CD14-positive monocyte (primary cell): ENCODE data around the gene BTBD7. TPM values are rescaled to one million over a fixed set of nuclear protein-coding genes. Genes with fewer than 3 reads are reported as not detected.

Experiments used
- DNase-seq, 3 donors: peaks; one replicate each; pipeline ENCODE4 v3.0.0-alpha.2; 2011 to 2022
- H2AFZ ChIP-seq: 2 replicates; pipeline ENCODE4 v1.6.0; 2012; ENCODE audit warnings: mild to moderate bottlenecking, low read depth, low read length, inconsistent platforms; ENCODE audit not compliant: insufficient read depth, poor library complexity, severe bottlenecking
- H3K27ac ChIP-seq, 2 donors: 1 replicate in 1 of 2; 2 replicates in 1 of 2; pipeline ENCODE4 v1.5.1; 2012 to 2013; ENCODE audit warnings: low read length in 2 of 2, control low read depth in 1 of 2, inconsistent platforms in 1 of 2, low read depth in 1 of 2, mild to moderate bottlenecking in 1 of 2
- H3K27me3 ChIP-seq, 2 donors: one replicate each; pipeline versions ENCODE4 v1.6.0 to v1.6.1; 2011 to 2013; ENCODE audit warnings: low read length in 2 of 2; ENCODE audit not compliant: control insufficient read depth in 2 of 2, insufficient read depth in 2 of 2
- H3K36me3 ChIP-seq, 2 donors: replicated peaks in 1 of 2; 1 replicate in 1 of 2; 2 replicates in 1 of 2; pipeline versions ENCODE4 v1.5.1 to v1.6.1; 2012 to 2013; ENCODE audit warnings: low read length in 2 of 2, control low read depth in 1 of 2, inconsistent platforms in 1 of 2, mild to moderate bottlenecking in 1 of 2; ENCODE audit not compliant: insufficient read depth in 2 of 2, control insufficient read depth in 1 of 2
- H3K4me1 ChIP-seq, 2 donors: 1 replicate in 1 of 2; 2 replicates in 1 of 2; pipeline versions ENCODE4 v1.5.1 to v1.6.1; 2012 to 2013; ENCODE audit warnings: low read length in 2 of 2, control low read depth in 1 of 2, inconsistent platforms in 1 of 2, mild to moderate bottlenecking in 1 of 2, moderate library complexity in 1 of 2; ENCODE audit not compliant: insufficient read depth in 2 of 2, control insufficient read depth in 1 of 2
- H3K4me2 ChIP-seq: replicated peaks from 2 replicates; pipeline ENCODE3; 2012; ENCODE audit warnings: low read length, moderate library complexity, mild to moderate bottlenecking; ENCODE audit not compliant: poor library complexity, severe bottlenecking; ENCODE audit errors: extremely low read depth
- H3K4me3 ChIP-seq, 3 experiments: fragments of 200-600 bp in 1 of 3; sonication (generic) in 1 of 3; replicated peaks in 1 of 3; 1 replicate in 2 of 3; 2 replicates in 1 of 3; pipeline ENCODE4 v1.5.1; 2011 to 2013; ENCODE audit warnings: low read length in 3 of 3, mild to moderate bottlenecking in 3 of 3, control low read depth in 2 of 3, low read depth in 2 of 3, inconsistent platforms in 1 of 3, moderate library complexity in 1 of 3
- H3K79me2 ChIP-seq: 2 replicates; pipeline ENCODE4 v1.6.0; 2012; ENCODE audit warnings: mild to moderate bottlenecking, control low read depth, inconsistent platforms, low read length, moderate library complexity; ENCODE audit not compliant: insufficient read depth
- H3K9ac ChIP-seq: 2 replicates; pipeline ENCODE4 v1.6.0; 2017; ENCODE audit warnings: low read length, mild to moderate bottlenecking; ENCODE audit not compliant: insufficient read depth, poor library complexity, severe bottlenecking
- H3K9me3 ChIP-seq, 2 donors: replicated peaks in 1 of 2; 1 replicate in 1 of 2; 2 replicates in 1 of 2; pipeline versions ENCODE4 v1.5.1 to v1.6.1; 2012 to 2013; ENCODE audit warnings: low read length in 2 of 2, control low read depth in 1 of 2; ENCODE audit not compliant: control insufficient read depth in 1 of 2, insufficient read depth in 1 of 2
- H4K20me1 ChIP-seq: 2 replicates; pipeline ENCODE4 v1.6.0; 2012; ENCODE audit warnings: mild to moderate bottlenecking, low read length, control low read depth, moderate library complexity; ENCODE audit not compliant: insufficient read depth
- H3K27ac Mint-ChIP-seq, 7 donors: one replicate each; pipeline ENCODE4 v1.8.0; 2020; ENCODE audit warnings: mild to moderate bottlenecking in 7 of 7, mixed read lengths in 7 of 7, moderate library complexity in 6 of 7, inconsistent platforms in 2 of 7
- H3K27me3 Mint-ChIP-seq, 3 donors: one replicate each; pipeline ENCODE4 v1.8.0; 2021 to 2022; ENCODE audit warnings: low read depth in 3 of 3, mild to moderate bottlenecking in 3 of 3, mixed read lengths in 3 of 3, moderate library complexity in 3 of 3, inconsistent platforms in 1 of 3
- H3K36me3 Mint-ChIP-seq, 2 donors: one replicate each; pipeline ENCODE4 v1.8.0; 2020; ENCODE audit warnings: mixed read lengths in 2 of 2, inconsistent platforms in 1 of 2, mild to moderate bottlenecking in 1 of 2
- H3K4me1 Mint-ChIP-seq: one replicate; pipeline ENCODE4 v1.8.0; 2020; ENCODE audit warnings: mild to moderate bottlenecking, mixed read lengths
- H3K4me3 Mint-ChIP-seq, 2 donors: one replicate each; pipeline ENCODE4 v1.8.0; 2020; ENCODE audit warnings: mild to moderate bottlenecking in 2 of 2, mixed read lengths in 2 of 2, moderate library complexity in 1 of 2
- H3K9me3 Mint-ChIP-seq, 7 donors: one replicate each; pipeline ENCODE4 v1.8.0; 2020 to 2022; ENCODE audit warnings: mixed read lengths in 7 of 7, mild to moderate bottlenecking in 6 of 7, moderate library complexity in 6 of 7, inconsistent platforms in 2 of 7
- CTCF ChIP-seq: fragments of 200-600 bp; IDR thresholded peaks from one replicate; pipeline ENCODE4 v1.8.0; 2022; ENCODE audit warnings: antibody characterized with exemption, mild to moderate bottlenecking
- WGBS: methylation state at CpG from one replicate; pipeline ENCODE4 v1.1.5; 2013; ENCODE audit warnings: missing lambda C conversion rate; ENCODE audit not compliant: insufficient coverage; 5-methylcytosine and 5-hydroxymethylcytosine counted together
- intact Hi-C, 2 donors: fragments of 100-400 bp; cut with micrococcal nuclease; formaldehyde crosslinking; loops; one replicate each; pipeline versions ENCODE4 v1.15.0 to v1.15.1; 2023
- polyA plus RNA-seq, 3 donors: library from polyadenylated mRNA; depleted of rRNA in 1 of 3; unstranded in 2 of 3; stranded (reverse) in 1 of 3; fragments of 300-500 nt in 2 of 3; fragments of >200 nt in 1 of 3; fragmentation: Illumina TruSeq in 2 of 3; gene quantifications; 1 replicate in 2 of 3; 2 replicates in 1 of 3; pipeline ENCODE4 v1.2.3, GENCODE V29; 2012 to 2021

Gene BTBD7
- polyA plus RNA-seq, 3 donors, result 8.3 to 8.6 (median 8.5) TPM

- no peaks in the 10 kb centered on the region for H3K27me3 Mint-ChIP-seq
- Histone ChIP-seq H2AFZ (no peak overlapping the region), H4K20me1 (no peaks in the 10 kb centered on the region), H3K4me2 (no peak overlapping the region), H3K9ac (no peak overlapping the region), H3K36me3 (peaks cover 38 to 65% of the 10 kb centered on the region in 2 donors), H3K79me2 (peaks cover 24% of the 10 kb centered on the region), H3K4me1 (peaks cover 13 to 14% of the 10 kb centered on the region in 2 donors), H3K27me3 (no peaks in the 10 kb centered on the region), H3K4me3 (no peak overlapping the region), H3K27ac (no peak overlapping the region), H3K9me3 (no peaks in the 10 kb centered on the region)
- H3K9me3 Mint-ChIP-seq, result no peaks in the 10 kb centered on the region
- no peak for DNase-seq
- no peak overlapping the region for H3K4me3 Mint-ChIP-seq
- peaks cover 47 to 66% of the 10 kb centered on the region in 2 donors for H3K36me3 Mint-ChIP-seq
- no peak for TF ChIP-seq CTCF
- H3K4me1 Mint-ChIP-seq, result peaks cover 15% of the 10 kb centered on the region
- intact Hi-C loops, result no loop called here
- H3K27ac Mint-ChIP-seq, result no peak overlapping the region
- no CpG with 5 or more reads among the region's 3 CpGs for WGBS
Observed at GRCh38 chr14:93212432-93212831, 120.4 kb downstream of the BTBD7 start.

GRCh38 chr14:93207468-93208308 lies 125.1 kb downstream of the BTBD7 start:
- H4K20me1 ChIP-seq, result peaks cover 17% of the 10 kb centered on the region
- no peaks in the 10 kb centered on the region for H3K27me3 ChIP-seq
- peaks cover 65% of the 10 kb centered on the region for H3K79me2 ChIP-seq
- intact Hi-C loops, result loop anchor here (2.0 to 10.0 kb wide), 2 partner anchors 23 to 127 kb away; partner anchors contain the start of genes BTBD7 (in 2 of the 2), LYSET (in 1 of the 2) and MOAP1 (in 1 of the 2)
- H3K36me3 Mint-ChIP-seq, result peaks cover 15 to 21% of the 10 kb centered on the region in 2 donors
- peak overlapping the region; percentile 67 to 87 for H3K27ac ChIP-seq
- no peaks in the 10 kb centered on the region for H3K9me3 ChIP-seq
- H2AFZ ChIP-seq, result peak overlapping the region; percentile 88
- TF ChIP-seq CTCF, result peak; percentile 23
- 0% methylated on average over 16 of the region's 23 CpGs for WGBS
- peak overlapping the region; percentile 75 for H3K4me2 ChIP-seq
- H3K4me1 ChIP-seq, result peaks cover 24 to 32% of the 10 kb centered on the region in 2 donors
- H3K4me3 ChIP-seq, result peak overlapping the region; percentile 58 to 90 (median 76)
- peaks cover 0 to 3% (median 1%) of the 10 kb centered on the region in 3 donors for H3K27me3 Mint-ChIP-seq
- H3K27ac Mint-ChIP-seq, result peak overlapping the region; percentile 33 to 97 (median 63)
- peaks cover 8 to 20% of the 10 kb centered on the region in 2 donors for H3K36me3 ChIP-seq
- peak overlapping the region; percentile 93 to 97 for H3K4me3 Mint-ChIP-seq
- peaks cover 37% of the 10 kb centered on the region for H3K4me1 Mint-ChIP-seq
- H3K9ac ChIP-seq, result peak overlapping the region; percentile 65
- no peaks in the 10 kb centered on the region for H3K9me3 Mint-ChIP-seq
- DNase-seq, result peak in 2 of 3 donors; percentile 27 to 49
